HepG2 (cell line): ENCODE results near the gene NARS2.

Source experiments
- ASH2L ChIP-seq: fragments of 300-600, 200-600 bp; sonication (generic); IDR thresholded peaks from 2 replicates; pipeline ENCODE4 v1.7.0; 2017; ENCODE audit warnings: low read depth, mild to moderate bottlenecking, moderate library complexity, mixed read lengths, low read length; ENCODE audit not compliant: insufficient read length
- CEBPB ChIP-seq: IDR thresholded peaks from 2 replicates; pipeline ENCODE4 v1.6.1; 2011; ENCODE audit warnings: low read depth, low read length, improper control_type of control experiment, borderline replicate concordance
- EZH2 ChIP-seq: conservative IDR thresholded peaks from 2 replicates; pipeline ENCODE4 v1.6.1; 2012; ENCODE audit warnings: mild to moderate bottlenecking, low read depth, low read length, moderate library complexity
- HMG20B ChIP-seq: conservative IDR thresholded peaks from 2 replicates; pipeline ENCODE4 v1.6.1; 2016; ENCODE audit warnings: missing genetic modification reagents, missing compliant biosample characterization
- KDM4B ChIP-seq: sonication (generic); formaldehyde crosslinking; IDR thresholded peaks from 2 replicates; pipeline ENCODE4 v1.4.0; 2020; ENCODE audit warnings: missing genetic modification reagents
- KLF9 ChIP-seq: IDR thresholded peaks from 2 replicates; pipeline ENCODE4 v1.6.1; 2016; ENCODE audit warnings: low read depth
- MTA3 ChIP-seq: sonication (generic); formaldehyde crosslinking; IDR thresholded peaks from 2 replicates; pipeline ENCODE4 v1.4.0; 2020; ENCODE audit warnings: missing genetic modification reagents
- NFRKB ChIP-seq: fragments of 450-650 bp; IDR thresholded peaks from 2 replicates; pipeline ENCODE4 v1.6.1; 2017
- POGZ ChIP-seq: sonication (generic); formaldehyde crosslinking; IDR thresholded peaks from 2 replicates; pipeline ENCODE4 v1.4.0; 2020; ENCODE audit warnings: mild to moderate bottlenecking, missing genetic modification reagents
- SMAD1 ChIP-seq: sonication (generic); formaldehyde crosslinking; IDR thresholded peaks from 2 replicates; pipeline ENCODE4 v1.4.0; 2020; ENCODE audit warnings: missing genetic modification reagents, low read depth, mild to moderate bottlenecking, borderline replicate concordance
- ZNF160 ChIP-seq: sonication (generic); formaldehyde crosslinking; IDR thresholded peaks from 2 replicates; pipeline ENCODE4 v1.8.0; 2022; ENCODE audit warnings: mild to moderate bottlenecking, inconsistent platforms, missing genetic modification reagents
- TF ChIP-seq, protein P1 (sequence below): sonication (generic); formaldehyde crosslinking; conservative IDR thresholded peaks from 2 replicates; pipeline ENCODE4 v1.8.0; 2022; ENCODE audit warnings: low read depth, missing genetic modification reagents
- TF ChIP-seq, protein P2 (sequence below): sonication (generic); formaldehyde crosslinking; IDR thresholded peaks from 2 replicates; pipeline ENCODE4 v1.8.1; 2023; ENCODE audit warnings: mild to moderate bottlenecking, missing genetic modification reagents

DNA sequence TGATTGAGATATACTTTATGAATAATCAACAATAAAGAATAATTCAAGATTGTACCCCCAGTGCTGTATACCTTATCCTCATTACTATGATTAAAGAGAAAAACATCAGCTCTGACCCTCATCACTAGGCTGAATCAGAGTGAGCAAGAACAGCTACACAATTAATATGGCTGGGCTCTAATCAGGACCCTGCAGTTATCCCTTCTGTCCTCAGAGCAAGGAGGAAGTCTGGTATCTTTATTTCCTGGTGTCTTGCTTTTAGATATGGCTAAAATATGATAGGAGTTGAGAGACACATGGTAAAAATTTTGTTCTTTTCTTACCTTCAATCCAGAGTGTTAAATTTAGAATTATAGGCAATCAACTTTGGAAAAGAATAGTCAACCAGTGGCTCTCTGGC, 128.5 kb downstream of the NARS2 start:
- TF ChIP-seq KDM4B (CRISPR knock-in tag) (no peak), KLF9 (CRISPR knock-in tag) (no peak), CEBPB (no peak), MTA3 (CRISPR knock-in tag) (no peak), ZNF160 (CRISPR knock-in tag) (no peak), SMAD1 (no peak), HMG20B (CRISPR knock-in tag) (no peak), EZH2 (no peak), POGZ (CRISPR knock-in tag) (no peak), ASH2L (no peak), NFRKB (no peak)
- TF ChIP-seq, protein P1, sequence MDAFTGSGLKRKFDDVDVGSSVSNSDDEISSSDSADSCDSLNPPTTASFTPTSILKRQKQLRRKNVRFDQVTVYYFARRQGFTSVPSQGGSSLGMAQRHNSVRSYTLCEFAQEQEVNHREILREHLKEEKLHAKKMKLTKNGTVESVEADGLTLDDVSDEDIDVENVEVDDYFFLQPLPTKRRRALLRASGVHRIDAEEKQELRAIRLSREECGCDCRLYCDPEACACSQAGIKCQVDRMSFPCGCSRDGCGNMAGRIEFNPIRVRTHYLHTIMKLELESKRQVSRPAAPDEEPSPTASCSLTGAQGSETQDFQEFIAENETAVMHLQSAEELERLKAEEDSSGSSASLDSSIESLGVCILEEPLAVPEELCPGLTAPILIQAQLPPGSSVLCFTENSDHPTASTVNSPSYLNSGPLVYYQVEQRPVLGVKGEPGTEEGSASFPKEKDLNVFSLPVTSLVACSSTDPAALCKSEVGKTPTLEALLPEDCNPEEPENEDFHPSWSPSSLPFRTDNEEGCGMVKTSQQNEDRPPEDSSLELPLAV (CRISPR knock-in tag), result no peak
- TF ChIP-seq, protein P2, sequence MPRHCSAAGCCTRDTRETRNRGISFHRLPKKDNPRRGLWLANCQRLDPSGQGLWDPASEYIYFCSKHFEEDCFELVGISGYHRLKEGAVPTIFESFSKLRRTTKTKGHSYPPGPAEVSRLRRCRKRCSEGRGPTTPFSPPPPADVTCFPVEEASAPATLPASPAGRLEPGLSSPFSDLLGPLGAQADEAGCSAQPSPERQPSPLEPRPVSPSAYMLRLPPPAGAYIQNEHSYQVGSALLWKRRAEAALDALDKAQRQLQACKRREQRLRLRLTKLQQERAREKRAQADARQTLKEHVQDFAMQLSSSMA (CRISPR knock-in tag), result no peak
